ENCODE results near the gene AMPH.

The AMPH gene

DNA sequence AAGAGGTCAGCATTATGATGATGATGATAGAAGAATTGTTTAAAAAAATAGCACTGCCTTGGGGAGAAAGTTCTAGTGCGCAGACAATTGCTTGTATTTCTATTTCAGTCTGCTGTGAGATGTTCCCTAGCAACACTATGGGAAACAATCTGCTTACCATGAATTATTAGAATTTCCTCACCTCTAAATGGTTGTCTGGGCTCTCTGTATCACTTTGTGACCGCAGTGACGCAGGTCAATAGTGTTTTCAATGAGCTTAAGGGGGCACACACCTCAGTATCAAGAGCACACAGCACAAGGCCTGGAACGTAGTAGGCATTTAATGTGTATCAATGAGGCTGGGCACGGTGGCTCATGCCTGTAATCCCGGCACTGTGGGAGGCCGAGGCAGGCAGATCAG, 258.9 kb downstream of the AMPH start:
- peaks cover 14% of the 10 kb centered on the region; the same call in 1 of the 2 replicates for H3K79me2 ChIP-seq (ENCODE audit: insufficient read depth, low read depth)
- peaks cover 35% of the 10 kb centered on the region for H3K4me1 ChIP-seq (ENCODE audit: low read depth, poor library complexity, severe bottlenecking)
- H3K36me3 ChIP-seq (ENCODE audit: insufficient read depth), result peaks cover 4% of the 10 kb centered on the region; the same call in 1 of the 2 replicates
- H3K27ac ChIP-seq, result no peak overlapping the region
- no peak overlapping the region for H3K9ac ChIP-seq
- H3K27me3 ChIP-seq (ENCODE audit: insufficient read depth, low read depth), result no peaks in the 10 kb centered on the region
- no peak overlapping the region for H3K4me2 ChIP-seq
- H2AFZ ChIP-seq (ENCODE audit: low read depth), result no peak overlapping the region
- TF ChIP-seq, protein P1, sequence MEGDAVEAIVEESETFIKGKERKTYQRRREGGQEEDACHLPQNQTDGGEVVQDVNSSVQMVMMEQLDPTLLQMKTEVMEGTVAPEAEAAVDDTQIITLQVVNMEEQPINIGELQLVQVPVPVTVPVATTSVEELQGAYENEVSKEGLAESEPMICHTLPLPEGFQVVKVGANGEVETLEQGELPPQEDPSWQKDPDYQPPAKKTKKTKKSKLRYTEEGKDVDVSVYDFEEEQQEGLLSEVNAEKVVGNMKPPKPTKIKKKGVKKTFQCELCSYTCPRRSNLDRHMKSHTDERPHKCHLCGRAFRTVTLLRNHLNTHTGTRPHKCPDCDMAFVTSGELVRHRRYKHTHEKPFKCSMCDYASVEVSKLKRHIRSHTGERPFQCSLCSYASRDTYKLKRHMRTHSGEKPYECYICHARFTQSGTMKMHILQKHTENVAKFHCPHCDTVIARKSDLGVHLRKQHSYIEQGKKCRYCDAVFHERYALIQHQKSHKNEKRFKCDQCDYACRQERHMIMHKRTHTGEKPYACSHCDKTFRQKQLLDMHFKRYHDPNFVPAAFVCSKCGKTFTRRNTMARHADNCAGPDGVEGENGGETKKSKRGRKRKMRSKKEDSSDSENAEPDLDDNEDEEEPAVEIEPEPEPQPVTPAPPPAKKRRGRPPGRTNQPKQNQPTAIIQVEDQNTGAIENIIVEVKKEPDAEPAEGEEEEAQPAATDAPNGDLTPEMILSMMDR (conservative IDR thresholded peaks at IDR 0.05; ENCODE audit: low read depth, low read length), result no peak
- H3K4me3 ChIP-seq (IDR thresholded peaks at IDR 0.05; ENCODE audit: insufficient read depth, low read depth, low read length), result no peak overlapping the region
- H4K20me1 ChIP-seq (ENCODE audit: insufficient read depth), result no peaks in the 10 kb centered on the region

DNA sequence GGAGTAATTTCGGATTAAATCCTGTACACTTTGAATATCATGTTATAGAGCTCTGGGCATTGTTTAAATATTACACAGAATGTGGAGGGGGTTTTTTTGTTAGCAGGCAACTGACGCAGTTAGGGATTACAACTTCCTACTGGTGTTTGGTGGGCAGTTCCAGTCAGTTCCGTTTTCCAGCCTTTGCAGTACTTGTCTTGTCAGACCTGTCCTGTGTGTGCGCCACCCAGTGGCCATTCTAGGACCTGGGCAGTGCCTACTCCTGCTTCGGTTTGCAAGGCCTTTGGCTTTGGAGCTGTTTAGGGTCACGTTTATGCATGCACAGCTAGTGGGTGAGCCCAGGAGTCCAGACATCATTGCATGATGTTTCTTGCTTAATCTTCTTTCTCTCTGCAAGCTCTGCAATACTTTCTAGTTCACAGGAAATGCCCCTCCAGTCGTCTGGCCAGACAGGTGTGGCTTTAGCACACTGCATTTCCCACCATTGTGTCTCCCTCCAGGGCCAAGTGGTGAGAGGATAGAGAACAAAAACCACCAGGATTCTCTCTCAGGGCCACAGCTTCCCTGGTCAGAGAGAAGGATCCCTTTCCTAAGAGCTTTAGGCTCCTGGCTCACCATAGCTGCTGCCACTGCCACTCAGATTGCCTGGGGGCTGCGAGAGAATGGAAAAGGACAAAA, 261.2 kb downstream of the AMPH start:
- Histone ChIP-seq H3K4me3 (IDR thresholded peaks at IDR 0.05; ENCODE audit: insufficient read depth, low read depth, low read length) (no peak overlapping the region), H3K27me3 (ENCODE audit: insufficient read depth, low read depth) (no peaks in the 10 kb centered on the region), H2AFZ (ENCODE audit: low read depth) (no peak overlapping the region), H3K36me3 (ENCODE audit: insufficient read depth) (no peaks in the 10 kb centered on the region), H3K4me1 (ENCODE audit: low read depth, poor library complexity, severe bottlenecking) (peaks cover 58% of the 10 kb centered on the region), H3K27ac (no peak overlapping the region; the same call in 1 of the 2 replicates), H3K4me2 (peak overlapping the region; percentile 40), H3K9ac (no peak overlapping the region), H3K79me2 (ENCODE audit: insufficient read depth, low read depth) (peaks cover 27% of the 10 kb centered on the region; the same call in 1 of the 2 replicates), H4K20me1 (ENCODE audit: insufficient read depth) (no peaks in the 10 kb centered on the region)
- TF ChIP-seq, protein P1 (conservative IDR thresholded peaks at IDR 0.05; ENCODE audit: low read depth, low read length), result peak; percentile 93

DNA sequence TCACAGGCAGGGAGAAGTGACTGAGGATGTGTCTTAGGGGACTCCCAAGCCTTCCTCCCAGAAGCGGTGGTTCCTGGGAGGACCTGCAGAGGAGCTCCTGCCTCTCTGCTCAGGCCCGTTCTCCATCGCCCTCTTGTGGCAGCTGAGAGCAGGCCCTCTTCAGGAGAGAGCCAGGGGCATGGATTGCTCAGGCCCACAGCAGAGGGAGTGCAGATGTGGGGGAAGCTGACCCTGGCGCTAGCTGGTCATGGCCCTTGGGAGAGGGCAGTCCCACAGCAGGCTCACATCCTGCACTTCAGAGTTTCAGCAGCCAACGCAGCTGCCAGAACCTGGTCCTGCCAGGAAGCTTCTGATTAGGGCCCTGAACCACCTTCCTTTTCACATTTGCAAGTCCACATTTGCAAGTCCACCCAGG, 263.0 kb downstream of the AMPH start:
- Histone ChIP-seq H3K9ac (no peak overlapping the region), H3K27ac (peak overlapping the region; percentile 62; the same call in 1 of the 2 replicates), H3K4me2 (peak overlapping the region; percentile 67), H3K4me3 (IDR thresholded peaks at IDR 0.05; ENCODE audit: insufficient read depth, low read depth, low read length) (no peak overlapping the region), H3K4me1 (ENCODE audit: low read depth, poor library complexity, severe bottlenecking) (peaks cover 71% of the 10 kb centered on the region), H4K20me1 (ENCODE audit: insufficient read depth) (no peaks in the 10 kb centered on the region), H2AFZ (ENCODE audit: low read depth) (no peak overlapping the region), H3K36me3 (ENCODE audit: insufficient read depth) (no peaks in the 10 kb centered on the region), H3K79me2 (ENCODE audit: insufficient read depth, low read depth) (peaks cover 33% of the 10 kb centered on the region; the same call in 1 of the 2 replicates), H3K27me3 (ENCODE audit: insufficient read depth, low read depth) (no peaks in the 10 kb centered on the region)
- TF ChIP-seq, protein P1 (conservative IDR thresholded peaks at IDR 0.05; ENCODE audit: low read depth, low read length), result peak; percentile 68

- Histone ChIP-seq H3K4me3 (IDR thresholded peaks at IDR 0.05; ENCODE audit: insufficient read depth, low read depth, low read length) (no peak overlapping the region), H2AFZ (ENCODE audit: low read depth) (no peak overlapping the region; the same call in 1 of the 2 replicates), H3K27me3 (ENCODE audit: insufficient read depth, low read depth) (no peaks in the 10 kb centered on the region), H3K4me2 (peak overlapping the region; percentile 67), H3K27ac (peak overlapping the region; percentile 62), H3K79me2 (ENCODE audit: insufficient read depth, low read depth) (peaks cover 33% of the 10 kb centered on the region; the same call in 1 of the 2 replicates), H3K36me3 (ENCODE audit: insufficient read depth) (no peaks in the 10 kb centered on the region), H3K4me1 (ENCODE audit: low read depth, poor library complexity, severe bottlenecking) (peaks cover 76% of the 10 kb centered on the region), H3K9ac (no peak overlapping the region), H4K20me1 (ENCODE audit: insufficient read depth) (no peaks in the 10 kb centered on the region)
- TF ChIP-seq, protein P1 (conservative IDR thresholded peaks at IDR 0.05; ENCODE audit: low read depth, low read length), result no peak
Measured at GRCh38 chr7:38367301-38367890, 263.8 kb downstream of the AMPH start.
